GM21447 (cell line): ENCODE data around the gene VPS16.
A peak's percentile ranks its signal among the peaks of the same experiment; 100 is the strongest.

ENCODE experiments used
- ATAC-seq: cut with Tn5 transposase; IDR thresholded peaks from one replicate; pipeline ENCODE4 v1.9.1; 2021; ENCODE audit not compliant: unreplicated experiment

VPS16 gene

DNA sequence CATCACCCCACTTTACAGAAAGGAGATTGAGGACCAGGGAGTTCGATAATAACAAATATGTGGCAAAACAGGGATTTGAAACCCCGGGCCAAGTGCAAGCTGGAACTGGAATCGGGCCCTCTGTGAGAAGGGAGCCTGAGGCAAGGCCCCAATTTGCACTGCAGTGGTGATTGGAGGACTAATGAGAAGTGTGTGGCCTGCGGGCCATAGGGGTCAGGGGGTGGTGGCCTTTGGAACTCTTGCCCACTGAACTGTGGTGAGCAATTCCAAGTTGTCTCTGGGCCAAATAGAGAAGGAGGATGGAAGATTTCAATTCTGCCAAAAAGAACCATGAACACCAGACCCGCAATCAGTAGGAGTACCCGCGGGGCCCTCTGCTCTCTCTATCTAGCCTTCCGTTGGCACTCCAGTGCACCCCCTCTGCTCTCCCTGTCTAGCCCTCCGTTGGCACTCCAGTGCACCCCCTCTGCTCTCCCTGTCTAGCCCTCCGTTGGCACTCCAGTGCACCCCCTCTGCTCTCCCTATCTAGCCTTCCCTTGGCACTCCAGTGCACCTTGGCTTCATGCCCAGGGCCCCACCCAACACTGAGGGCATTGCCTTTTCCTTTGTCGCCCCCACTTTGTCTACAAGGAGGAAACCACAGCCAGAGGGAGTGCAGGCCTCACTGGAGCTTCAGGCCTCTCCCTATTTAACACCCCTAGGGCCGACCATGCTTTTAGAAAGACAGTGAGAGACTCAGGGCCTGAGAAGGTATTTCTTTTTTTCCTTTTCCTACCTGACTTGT lies 26.7 kb downstream of the VPS16 start:
- ATAC-seq = no peak

DNA sequence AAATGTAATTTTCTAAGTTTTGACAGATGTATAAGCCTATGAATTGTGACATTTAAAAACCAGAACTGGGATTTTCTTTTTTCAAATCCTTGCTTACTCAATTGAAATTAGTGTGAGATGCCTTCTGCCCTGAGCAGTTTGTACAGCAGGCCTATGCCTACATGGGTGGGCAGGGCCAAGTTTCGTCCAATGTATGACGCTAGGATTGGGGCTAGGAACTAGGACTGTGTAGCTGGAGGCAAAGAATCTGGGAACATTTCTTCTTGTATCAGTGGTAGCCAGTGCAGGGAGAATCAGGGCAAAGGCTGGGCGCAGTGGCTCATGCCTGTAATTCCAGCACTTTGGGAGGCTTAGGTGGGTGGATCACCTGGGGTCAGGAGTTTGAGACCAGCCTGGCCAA lies 28.8 kb downstream of the VPS16 start:
- no peak for ATAC-seq

DNA sequence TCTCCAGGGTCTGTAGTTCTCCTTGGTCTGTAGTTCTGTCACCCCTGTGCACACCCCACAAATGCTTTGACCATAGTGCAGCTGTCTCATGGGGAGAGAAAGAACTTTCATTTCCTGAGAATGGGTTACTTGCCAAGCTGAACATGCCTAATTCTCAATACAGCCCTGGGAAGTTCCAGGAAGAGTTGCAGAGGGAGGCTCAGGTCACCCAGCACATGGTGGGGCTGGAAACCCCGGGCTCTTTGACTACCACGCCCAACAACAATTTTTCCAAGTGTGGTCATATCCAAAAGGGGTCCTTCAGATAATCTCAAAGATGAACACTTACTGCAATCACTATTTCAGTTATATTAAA lies 30.5 kb downstream of the VPS16 start:
- no peak for ATAC-seq

DNA sequence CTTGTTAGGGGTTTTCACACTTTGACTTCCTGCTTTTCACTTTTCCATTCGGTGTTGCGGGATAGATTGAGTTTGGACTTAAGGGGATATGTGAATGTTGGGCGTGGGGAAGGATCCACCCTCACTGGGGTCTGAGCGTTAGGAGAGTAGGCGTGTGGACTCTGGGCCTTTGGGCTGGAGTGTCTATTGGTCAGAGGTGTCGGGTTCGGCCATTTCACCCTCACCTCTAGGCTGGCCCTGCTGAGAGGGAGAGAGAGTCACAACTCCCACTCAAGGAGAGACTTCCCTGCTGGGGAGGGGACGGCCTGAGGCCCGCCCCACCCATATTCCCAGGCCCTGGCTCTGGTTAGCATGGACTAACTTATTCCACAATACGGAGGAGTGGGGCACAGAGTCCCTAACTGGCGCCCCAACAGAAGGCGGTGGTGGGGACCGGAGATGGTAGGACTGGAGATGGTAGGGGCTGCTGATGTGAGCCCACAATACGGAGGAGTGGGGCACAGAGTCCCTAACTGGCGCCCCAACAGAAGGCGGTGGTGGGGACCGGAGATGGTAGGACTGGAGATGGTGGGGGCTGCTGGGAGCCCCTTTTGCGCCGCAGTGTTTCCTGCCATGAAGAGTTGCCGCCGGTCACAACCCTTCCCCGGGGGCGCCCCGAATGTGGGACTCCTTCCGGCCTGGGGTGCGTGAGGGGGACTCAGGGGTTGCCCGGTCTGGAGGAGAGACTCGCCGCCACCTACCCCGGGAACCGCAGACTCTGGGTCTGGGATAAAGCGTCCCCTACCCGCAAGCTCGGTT lies 31.3 kb downstream of the VPS16 start:
- ATAC-seq = peak; percentile 6

DNA sequence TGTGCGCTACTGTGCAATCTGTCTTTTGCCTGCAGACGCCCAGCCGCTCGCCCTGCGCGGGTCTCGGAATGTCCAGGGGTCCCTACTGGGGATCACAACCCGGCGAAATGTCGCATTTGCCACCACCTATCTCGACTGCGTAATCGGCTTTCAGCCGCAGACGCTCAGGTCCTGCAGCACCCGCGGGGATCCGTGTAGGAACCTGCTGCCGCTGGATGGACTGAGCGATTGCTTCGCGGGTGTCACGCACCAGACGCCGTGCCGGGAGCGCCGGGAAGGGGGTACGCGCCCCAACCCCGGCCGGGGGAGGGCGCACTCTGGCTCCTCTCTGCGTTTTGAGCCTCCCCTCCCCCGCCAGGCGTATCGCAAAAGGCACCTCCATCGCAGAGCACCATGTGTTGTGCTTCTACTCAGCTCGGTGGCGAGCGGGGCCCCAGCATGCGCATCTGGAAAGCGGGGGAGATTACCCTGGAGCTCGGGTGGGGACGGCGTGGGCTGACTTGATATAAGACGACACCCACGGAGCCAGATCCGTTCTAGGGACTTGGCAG lies 32.0 kb downstream of the VPS16 start:
- peak; percentile 31 for ATAC-seq

DNA sequence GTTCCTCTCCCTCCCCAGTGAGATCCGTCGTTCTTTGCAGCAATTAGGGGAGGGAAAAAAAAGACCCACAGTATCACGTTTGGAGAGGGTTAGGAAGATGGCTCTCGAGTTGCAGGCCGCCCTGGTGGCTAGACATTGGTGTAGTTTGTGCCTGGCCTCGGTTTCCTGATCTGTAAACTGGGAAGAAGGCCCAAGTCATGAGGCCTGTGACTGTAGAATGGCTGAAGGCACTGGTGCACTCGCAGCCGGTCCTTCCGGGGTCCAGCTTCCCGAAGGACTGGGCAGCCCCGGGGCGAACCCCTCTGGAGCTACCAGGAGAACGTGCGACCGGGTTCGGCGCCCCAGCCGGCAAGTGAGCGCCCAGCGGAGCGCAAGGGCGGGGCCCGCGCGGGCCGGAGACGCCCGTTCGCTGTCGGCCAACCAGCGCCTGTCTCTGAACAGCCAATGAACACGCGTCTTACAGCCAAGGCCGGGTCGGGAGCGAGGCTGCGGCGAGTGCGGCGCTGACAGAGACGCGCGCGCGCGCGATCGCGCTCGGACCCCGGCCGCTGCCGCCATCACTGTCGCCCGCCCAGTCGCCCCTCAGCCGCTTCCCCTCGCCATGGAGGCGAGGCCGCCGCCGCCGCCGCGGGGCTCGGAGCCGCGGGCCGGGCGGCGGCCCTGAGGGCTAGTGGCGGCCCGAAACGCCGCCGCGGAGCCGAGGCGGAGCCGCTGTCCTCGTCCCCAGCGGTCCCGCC lies 32.6 kb downstream of the VPS16 start, which contains the start of gene PTPRA:
PTPRA (plus strand) TSS at position 472 of the 737 bp plus-strand sequence. CDS start 90,797 bp downstream, outside the sequence.
- peak; percentile 87 for ATAC-seq

DNA sequence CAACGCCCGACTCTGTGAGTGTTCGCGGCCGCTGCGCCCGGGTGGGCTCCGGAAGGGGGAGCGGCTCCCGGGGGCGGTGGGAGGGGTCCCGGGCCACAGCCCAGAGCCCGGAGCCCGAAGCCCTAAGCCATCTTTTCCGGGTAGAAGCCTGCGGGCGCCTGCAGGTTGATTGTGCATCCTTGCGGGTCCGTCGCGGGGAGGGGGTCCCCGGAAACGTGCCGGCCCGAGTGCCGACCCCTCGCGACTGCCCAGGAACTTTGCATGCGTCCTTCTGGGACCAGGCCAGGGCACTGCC lies 33.1 kb downstream of the VPS16 start:
- ATAC-seq = peak; percentile 31

DNA sequence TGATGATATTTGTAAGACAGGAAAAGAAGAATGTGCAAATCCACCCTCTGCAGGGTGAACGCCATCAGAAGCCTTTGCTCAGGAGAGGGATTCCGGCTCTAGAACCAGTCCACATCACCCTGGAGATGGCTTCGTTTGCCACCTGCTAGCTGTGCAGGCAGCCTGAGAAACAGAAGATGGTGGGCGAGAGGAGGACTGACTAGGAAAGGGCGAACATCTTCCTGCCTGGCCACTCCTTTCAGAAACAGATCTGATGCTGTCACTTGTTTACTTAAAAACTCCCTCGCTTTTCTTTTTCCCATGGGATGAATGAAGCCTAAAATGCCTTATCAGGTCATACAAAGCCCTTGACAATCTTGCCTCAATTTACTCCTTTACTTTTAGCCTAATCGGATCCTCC lies 33.9 kb downstream of the VPS16 start:
- no peak for ATAC-seq

DNA sequence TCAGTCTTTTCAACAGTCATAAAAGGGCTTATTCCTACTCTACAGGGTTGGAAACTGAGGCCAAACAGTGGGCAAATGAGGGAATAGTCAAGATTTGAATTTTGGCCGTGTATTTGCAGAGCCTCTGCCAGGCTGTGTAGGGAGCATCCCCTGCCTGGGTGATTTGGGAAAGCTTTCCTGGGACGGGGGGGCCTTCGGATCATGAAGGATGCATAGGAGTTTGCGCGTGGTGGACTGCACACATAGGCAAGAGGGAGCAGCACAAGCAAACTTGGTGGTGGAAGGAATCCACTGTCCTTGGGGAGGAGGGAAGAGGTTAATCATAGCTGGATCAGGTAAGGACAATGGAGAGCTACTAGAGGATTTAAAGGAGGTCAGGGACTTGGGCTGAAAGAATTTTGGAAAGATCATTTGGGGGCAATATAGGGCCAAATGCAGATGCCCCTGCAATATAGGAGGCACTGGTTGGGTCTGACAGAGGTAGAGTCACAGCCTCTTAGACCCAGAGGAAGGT lies 35.2 kb downstream of the VPS16 start:
- no peak for ATAC-seq

DNA sequence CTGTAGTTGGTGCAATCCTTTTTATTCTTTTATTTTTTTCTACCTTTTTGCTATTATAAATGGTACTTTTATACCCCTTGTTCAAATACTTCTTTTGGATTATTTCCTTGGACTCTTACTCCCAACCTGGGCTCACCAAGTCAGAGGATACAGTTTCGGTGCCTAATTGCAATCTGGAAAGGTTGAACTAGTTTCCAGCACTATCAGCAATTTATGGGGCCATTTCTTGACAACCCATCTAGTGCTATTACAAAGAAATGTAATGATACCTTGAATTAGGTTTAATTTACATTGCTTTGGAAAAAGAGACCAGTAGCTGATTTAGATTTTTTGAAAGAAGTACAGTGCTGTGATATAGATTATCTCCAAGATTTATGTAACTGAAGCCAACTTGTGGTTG lies 38.0 kb downstream of the VPS16 start:
- ATAC-seq = no peak

DNA sequence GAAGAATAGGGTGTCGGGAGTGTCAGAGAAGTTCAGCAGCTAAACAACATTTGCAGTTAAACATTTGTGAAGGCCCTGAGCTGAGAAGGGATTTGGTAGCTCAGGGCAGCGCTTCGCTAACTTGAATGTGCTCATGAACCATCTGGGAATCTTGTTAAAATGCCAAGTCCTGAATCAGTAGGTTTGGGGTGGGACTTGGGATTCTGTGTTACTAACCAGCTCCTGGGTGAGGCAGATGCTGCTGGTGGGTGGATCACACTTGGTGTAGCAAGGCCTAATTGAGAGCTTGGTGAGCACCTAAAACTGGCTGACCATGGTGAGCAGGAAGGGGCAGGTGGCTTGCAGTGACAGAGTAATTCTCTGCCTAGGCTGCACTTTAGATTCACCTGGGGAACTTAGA lies 38.6 kb downstream of the VPS16 start:
- ATAC-seq = no peak

DNA sequence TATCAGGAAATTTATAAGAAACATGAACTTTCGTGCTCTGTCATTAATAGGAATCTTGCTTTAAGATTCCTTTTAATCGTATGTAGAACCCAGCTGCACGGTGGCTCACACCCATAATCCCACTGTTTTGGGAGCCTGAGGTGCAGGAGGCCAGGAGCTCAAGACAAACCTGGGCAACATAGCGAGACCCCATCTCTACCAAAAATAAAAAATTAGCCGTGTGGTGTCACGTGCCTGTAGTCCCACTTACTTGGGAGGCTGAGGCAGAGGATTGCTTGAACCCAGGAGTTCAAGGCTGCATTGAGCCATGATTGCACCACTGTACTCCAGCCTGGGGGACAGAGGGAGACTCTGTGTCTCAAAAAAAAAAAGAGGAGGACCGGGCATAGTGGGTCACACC lies 40.1 kb downstream of the VPS16 start:
- ATAC-seq = no peak

DNA sequence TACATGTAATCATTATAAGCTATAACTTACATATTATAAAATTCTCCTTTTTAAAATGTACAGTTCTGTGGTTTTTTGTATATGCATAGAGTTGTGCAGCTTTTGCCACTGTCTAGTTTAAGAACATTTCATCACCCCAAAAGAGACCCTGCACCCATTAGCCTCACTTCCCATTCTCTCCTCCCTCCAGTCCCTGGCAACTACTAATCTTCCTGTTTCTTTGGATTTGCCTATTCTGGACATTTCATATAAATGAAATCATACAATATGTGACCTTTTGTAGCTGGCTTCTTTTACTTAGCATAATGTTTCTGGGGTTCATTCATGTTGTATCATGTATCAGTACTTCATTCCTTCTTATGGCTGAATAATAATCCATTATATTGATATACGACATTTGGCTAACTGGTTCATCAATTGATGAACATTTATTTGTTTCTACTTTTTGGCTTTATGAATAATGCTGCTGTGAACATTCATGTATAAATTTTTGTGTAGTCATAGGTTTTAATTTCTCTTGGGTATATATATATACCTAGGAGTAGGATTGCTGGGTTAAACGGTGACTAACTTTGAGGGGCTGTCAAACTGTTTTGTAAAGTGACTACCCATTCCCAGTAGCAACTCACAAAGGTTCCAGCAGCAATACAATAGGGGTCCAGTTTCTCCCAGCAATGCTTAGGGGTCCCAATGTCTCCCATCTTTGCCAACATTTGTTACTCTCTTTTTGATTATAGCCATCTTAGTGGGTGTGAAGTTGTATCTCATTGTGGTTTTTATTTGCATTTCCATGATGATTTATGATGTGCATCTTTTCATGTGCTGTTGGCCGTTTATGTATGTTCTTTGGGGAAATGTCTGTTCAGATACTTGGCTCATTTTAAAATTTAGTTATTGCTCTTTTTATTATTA lies 43.4 kb downstream of the VPS16 start:
- ATAC-seq = no peak

DNA sequence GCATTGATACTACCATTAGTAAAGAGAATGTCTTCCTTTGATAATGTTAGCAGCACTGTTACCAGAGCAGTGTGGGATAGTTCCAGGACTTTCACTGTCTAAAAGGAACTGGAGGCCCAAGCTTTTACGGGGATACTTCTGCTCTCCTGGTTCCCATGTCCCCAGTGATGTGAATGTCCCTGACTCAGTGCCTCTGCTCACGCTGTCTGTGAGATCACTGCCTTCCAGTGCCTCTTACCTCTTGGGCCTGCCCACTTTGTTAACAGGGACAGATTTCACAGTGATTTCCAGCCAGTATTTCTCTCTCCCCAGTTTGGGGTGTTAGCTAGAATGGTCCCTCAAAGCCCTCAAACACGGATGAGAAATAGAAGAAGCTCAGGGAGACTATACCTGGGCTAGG lies 47.2 kb downstream of the VPS16 start:
- no peak for ATAC-seq

DNA sequence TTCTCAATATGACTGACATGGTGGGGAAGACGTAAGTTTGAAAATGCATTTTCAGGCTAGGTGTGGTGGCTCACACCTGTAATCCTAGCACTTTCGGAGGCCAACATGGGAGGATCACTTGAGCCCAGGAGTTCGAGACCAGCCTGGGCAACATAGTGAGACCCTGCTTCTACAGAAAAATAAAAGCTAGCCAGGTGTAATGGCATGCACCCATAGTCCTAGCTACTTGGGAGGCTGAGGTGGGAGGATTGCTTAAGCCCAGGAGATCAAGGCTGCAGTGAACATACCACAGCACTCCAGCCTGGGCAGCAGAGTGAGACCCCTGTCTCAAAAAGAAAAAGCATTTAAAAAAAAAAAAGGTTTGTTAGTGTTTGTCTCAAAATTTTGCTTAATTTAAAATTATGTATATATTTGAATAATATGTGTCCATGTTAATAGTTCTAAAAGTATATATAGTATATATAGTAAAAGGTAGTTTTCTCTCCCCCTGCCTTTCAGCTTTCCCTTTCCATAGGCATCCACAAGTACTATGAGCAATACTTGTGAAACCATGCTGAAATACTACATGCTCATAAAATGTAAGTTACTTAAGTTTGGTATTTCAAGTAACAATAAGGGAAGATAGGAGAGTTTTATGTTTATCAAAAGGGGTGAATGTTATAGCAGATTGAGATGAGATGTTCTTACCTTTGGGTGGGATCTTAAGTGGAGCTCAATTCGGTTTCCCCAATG lies 47.8 kb downstream of the VPS16 start:
- ATAC-seq = no peak

DNA sequence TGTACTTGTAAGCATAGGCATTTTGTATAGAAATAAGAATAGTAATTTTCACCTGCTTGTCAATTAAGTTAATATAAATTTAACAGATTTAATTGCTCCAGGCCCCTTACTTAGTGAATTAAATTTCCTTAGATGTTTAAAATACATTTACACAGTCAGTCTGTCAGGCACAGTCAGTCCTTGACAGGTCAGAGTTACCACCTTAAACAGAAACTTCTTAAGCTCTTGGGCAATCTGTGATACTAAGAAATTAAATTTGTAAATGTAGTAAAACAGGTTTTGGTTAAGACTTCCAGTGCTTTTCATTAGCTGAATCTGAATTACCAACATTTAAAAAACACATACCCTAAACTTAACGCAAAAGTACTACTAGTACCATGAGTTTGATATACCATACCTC lies 48.7 kb downstream of the VPS16 start:
- no peak for ATAC-seq

DNA sequence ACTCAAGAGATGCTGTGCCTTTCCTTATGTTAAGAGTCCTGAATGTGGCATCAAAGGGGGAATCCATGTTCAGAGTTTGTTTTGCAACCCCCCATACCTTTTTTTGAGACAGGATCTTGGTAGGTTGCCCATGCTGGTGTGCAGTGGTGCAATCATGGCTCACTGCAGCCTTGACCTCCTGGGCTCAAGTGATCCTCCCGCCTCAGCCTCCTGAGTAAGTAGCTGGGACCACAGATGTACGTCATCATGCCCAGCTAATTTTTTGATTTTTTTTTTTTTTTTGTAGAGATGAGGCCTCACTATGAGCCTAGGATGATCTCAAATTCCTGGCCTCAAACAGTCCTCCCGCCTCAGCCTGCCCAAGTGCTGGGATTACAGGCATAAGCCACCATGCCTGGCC lies 49.3 kb downstream of the VPS16 start:
- no peak for ATAC-seq

DNA sequence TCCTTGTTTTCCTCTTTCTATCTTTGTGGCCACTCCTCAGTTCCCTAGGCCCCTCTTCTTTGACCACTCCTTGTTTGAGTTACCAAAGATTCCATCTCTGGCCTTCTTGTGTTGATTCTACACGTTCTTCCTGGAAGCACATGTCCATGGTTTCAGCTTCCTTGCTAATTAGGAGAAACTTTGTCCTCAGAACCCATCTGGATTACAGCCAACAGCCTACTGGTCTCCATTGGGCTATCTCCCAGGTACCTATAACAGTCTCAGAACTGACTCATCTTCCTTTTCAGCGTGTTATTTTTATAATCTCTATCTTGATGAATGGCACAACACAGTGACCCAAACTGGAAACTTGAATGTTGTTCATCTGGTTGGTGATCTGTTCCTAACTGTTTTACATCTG lies 50.2 kb downstream of the VPS16 start:
- no peak for ATAC-seq

DNA sequence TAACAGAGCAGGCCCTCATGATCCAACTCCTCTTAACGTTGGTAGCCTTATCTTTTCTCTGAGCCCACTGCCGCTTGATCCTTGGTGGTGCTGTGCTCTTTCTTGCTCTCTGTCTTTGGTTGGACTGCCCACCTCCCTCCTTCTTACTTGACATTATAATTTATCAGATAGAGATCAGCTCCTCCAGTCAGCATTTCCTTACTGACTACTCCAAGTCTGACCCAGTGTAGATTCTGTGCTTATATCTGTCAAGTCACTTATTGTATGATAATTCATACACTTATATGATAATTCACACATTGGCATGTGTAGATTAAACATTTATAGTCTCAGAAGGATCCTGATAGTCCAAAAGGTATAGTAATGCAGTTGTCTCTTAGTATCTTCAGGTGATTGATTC lies 50.8 kb downstream of the VPS16 start:
- ATAC-seq = no peak

DNA sequence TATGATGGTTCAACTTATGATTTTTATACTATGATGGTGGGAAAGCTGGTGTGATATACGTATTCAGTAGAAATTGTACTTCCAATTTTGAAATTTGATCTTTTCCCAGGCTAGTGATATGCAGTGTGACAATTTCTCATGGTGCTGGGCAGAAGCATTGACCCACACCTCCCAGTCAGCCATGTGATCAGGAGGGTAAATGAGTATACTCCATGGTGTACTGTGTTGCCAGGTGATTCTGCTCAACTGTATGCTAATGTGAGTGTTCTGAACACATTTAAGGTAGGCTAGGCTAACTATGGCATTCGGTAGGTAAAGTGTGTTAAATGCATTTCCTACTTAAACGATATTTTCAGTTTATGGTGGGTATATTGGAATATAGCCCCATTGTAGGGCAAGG lies 51.8 kb downstream of the VPS16 start:
- no peak for ATAC-seq
